H1 (cell line): ENCODE measurements around the gene UBR3. TPM values are rescaled to one million over a fixed set of nuclear protein-coding genes. Genes with fewer than 3 reads are reported as not detected.

Source experiments
- CTCF ChIA-PET: fragments of 300-600 bp; sonication (Branson Sonifier 250); formaldehyde crosslinking; loops from one replicate; lab custom pipeline; 2021; ENCODE audit not compliant: partially characterized antibody; lab: Charles Lee
- POLR2A ChIA-PET: fragments of 300-600 bp; sonication (Branson Sonifier 250); formaldehyde crosslinking; loops from one replicate; lab custom pipeline; 2021; ENCODE audit warnings: inconsistent platforms; ENCODE audit not compliant: partially characterized antibody; lab: Charles Lee
- DNase-seq, 2 experiments: peaks; one replicate each; pipeline versions ENCODE4 v3.0.0 to v3.0.0-alpha.2; 2010 to 2022; ENCODE audit warnings: low spot score in 2 of 2, low read depth in 1 of 2, mixed read lengths in 1 of 2
- FAIRE-seq: peaks from 2 replicates; lab custom pipeline; 2011; peaks lifted over from hg19 to GRCh38; lab: Jason Lieb, UNC
- H2AFZ ChIP-seq: 2 replicates; pipeline ENCODE4 v1.8.1; 2012; ENCODE audit warnings: low read length, inconsistent platforms
- H2AK5ac ChIP-seq: 2 replicates; pipeline ENCODE4 v1.6.1; 2013; ENCODE audit warnings: low read depth, low read length
- H2BK120ac ChIP-seq: replicated peaks from 2 replicates; pipeline ENCODE3; 2013; ENCODE audit warnings: low read depth, low read length, inconsistent platforms
- H2BK12ac ChIP-seq: 2 replicates; pipeline ENCODE4 v1.6.1; 2013; ENCODE audit warnings: low read depth, low read length
- H2BK15ac ChIP-seq: 2 replicates; pipeline ENCODE4 v1.6.1; 2013; ENCODE audit warnings: low read length
- H2BK20ac ChIP-seq: 2 replicates; pipeline ENCODE4 v1.6.1; 2013; ENCODE audit warnings: low read length
- H2BK5ac ChIP-seq: 2 replicates; pipeline ENCODE4 v1.6.1; 2013; ENCODE audit warnings: low read depth, low read length
- H3K14ac ChIP-seq: 2 replicates; pipeline ENCODE4 v1.6.1; 2013; ENCODE audit warnings: inconsistent platforms; ENCODE audit not compliant: insufficient read length
- H3K18ac ChIP-seq: 2 replicates; pipeline ENCODE4 v1.6.1; 2013; ENCODE audit warnings: low read length; ENCODE audit errors: extremely low read depth
- H3K23ac ChIP-seq: 2 replicates; pipeline ENCODE4 v1.6.1; 2013; ENCODE audit warnings: inconsistent platforms; ENCODE audit not compliant: insufficient read length
- H3K23me2 ChIP-seq: 2 replicates; pipeline ENCODE4 v1.6.1; 2013; ENCODE audit warnings: low read depth, low read length
- H3K27ac ChIP-seq: 2 replicates; pipeline ENCODE4 v1.6.1; 2011; ENCODE audit warnings: low read depth, low read length, inconsistent platforms
- H3K27me3 ChIP-seq, 4 experiments: replicated peaks in 1 of 4; 1 replicate in 1 of 4; 2 replicates in 3 of 4; pipeline versions ENCODE4 v1.6.1 to v1.8.1; 2011 to 2013; ENCODE audit warnings: low read length in 3 of 4, mild to moderate bottlenecking in 3 of 4, inconsistent platforms in 2 of 4, mixed read lengths in 2 of 4, moderate library complexity in 1 of 4; ENCODE audit not compliant: control insufficient read depth in 3 of 4, insufficient read depth in 3 of 4; ENCODE audit errors: extremely low read depth in 1 of 4
- H3K36me3 ChIP-seq, 4 experiments: 2 replicates each; pipeline versions ENCODE4 v1.6.1 to v1.8.1; 2011 to 2013; ENCODE audit warnings: mild to moderate bottlenecking in 4 of 4, low read length in 3 of 4, moderate library complexity in 2 of 4, control low read depth in 1 of 4, inconsistent platforms in 1 of 4; ENCODE audit not compliant: insufficient read depth in 4 of 4, control insufficient read depth in 2 of 4
- H3K4ac ChIP-seq: replicated peaks from 2 replicates; pipeline ENCODE3; 2013; ENCODE audit warnings: low read length, low read depth, mixed read lengths, inconsistent platforms; ENCODE audit not compliant: insufficient read length
- H3K4me1 ChIP-seq, 4 experiments: replicated peaks in 1 of 4; 1 replicate in 1 of 4; 2 replicates in 3 of 4; pipeline versions ENCODE4 v1.6.1 to v1.8.1; 2011 to 2013; ENCODE audit warnings: low read length in 3 of 4, inconsistent platforms in 2 of 4, mixed read lengths in 1 of 4; ENCODE audit not compliant: insufficient read depth in 4 of 4, control insufficient read depth in 3 of 4
- H3K4me2 ChIP-seq, 2 experiments: 2 replicates each; pipeline versions ENCODE4 v1.6.1 to v1.8.1; 2011 to 2013; ENCODE audit warnings: low read depth in 2 of 2, low read length in 2 of 2, control low read depth in 1 of 2, inconsistent platforms in 1 of 2, mild to moderate bottlenecking in 1 of 2; ENCODE audit not compliant: insufficient read depth in 1 of 2
- H3K4me3 ChIP-seq, 4 experiments: fragments of 200-600, 300-600 bp in 1 of 4; sonication (generic), shearing (Covaris generic), sonication (Bioruptor Twin) in 1 of 4; 2 replicates each; pipeline versions ENCODE4 v1.5.1 to v1.8.1; 2011 to 2016; ENCODE audit warnings: low read length in 4 of 4, low read depth in 3 of 4, control low read depth in 2 of 4, inconsistent platforms in 2 of 4, mild to moderate bottlenecking in 2 of 4, mixed read lengths in 1 of 4, moderate library complexity in 1 of 4; ENCODE audit not compliant: insufficient read depth in 2 of 4; ENCODE audit errors: extremely low read depth in 1 of 4
- H3K56ac ChIP-seq: replicated peaks from 2 replicates; pipeline ENCODE3; 2013; ENCODE audit warnings: low read depth, mild to moderate bottlenecking, mixed read lengths, low read length, inconsistent platforms; ENCODE audit not compliant: insufficient read length
- H3K79me1 ChIP-seq: 2 replicates; pipeline ENCODE4 v1.6.1; 2013; ENCODE audit warnings: low read depth, low read length, control low read depth
- H3K79me2 ChIP-seq, 2 experiments: 2 replicates each; pipeline versions ENCODE4 v1.6.1 to v1.8.1; 2012 to 2013; ENCODE audit warnings: low read length in 2 of 2, mild to moderate bottlenecking in 2 of 2, inconsistent platforms in 1 of 2; ENCODE audit not compliant: insufficient read depth in 2 of 2, control insufficient read depth in 1 of 2
- H3K9ac ChIP-seq, 4 experiments: replicated peaks in 1 of 4; 1 replicate in 1 of 4; 2 replicates in 3 of 4; pipeline versions ENCODE4 v1.6.1 to v1.8.1; 2011 to 2013; ENCODE audit warnings: low read depth in 3 of 4, low read length in 3 of 4, control low read depth in 2 of 4, mild to moderate bottlenecking in 2 of 4, moderate library complexity in 2 of 4, inconsistent platforms in 1 of 4; ENCODE audit errors: extremely low read depth in 1 of 4
- H3K9me3 ChIP-seq, 2 experiments: 2 replicates each; pipeline versions ENCODE4 v1.6.1 to v1.8.1; 2012 to 2013; ENCODE audit warnings: mild to moderate bottlenecking in 2 of 2, moderate library complexity in 2 of 2, control low read depth in 1 of 2, inconsistent platforms in 1 of 2, low read depth in 1 of 2, low read length in 1 of 2, mixed read lengths in 1 of 2; ENCODE audit not compliant: insufficient read depth in 2 of 2
- H4K20me1 ChIP-seq, 2 experiments: replicated peaks in 1 of 2; 2 replicates each; pipeline versions ENCODE3 to v1.8.1; 2011 to 2013; ENCODE audit warnings: inconsistent platforms in 2 of 2, low read length in 2 of 2, mild to moderate bottlenecking in 1 of 2; ENCODE audit not compliant: insufficient read depth in 2 of 2, control insufficient read depth in 1 of 2
- H4K5ac ChIP-seq: 2 replicates; pipeline ENCODE4 v1.6.1; 2013; ENCODE audit warnings: low read length, low read depth, mixed read lengths, inconsistent platforms; ENCODE audit not compliant: insufficient read length
- H4K8ac ChIP-seq: 2 replicates; pipeline ENCODE4 v1.8.0; 2013; ENCODE audit warnings: mild to moderate bottlenecking, moderate library complexity, low read length, inconsistent platforms; ENCODE audit not compliant: insufficient read depth; ENCODE audit errors: extremely low read depth
- H4K91ac ChIP-seq: replicated peaks from 2 replicates; pipeline ENCODE3; 2013; ENCODE audit warnings: low read length, mixed read lengths, inconsistent platforms; ENCODE audit not compliant: insufficient read length
- CEBPB ChIP-seq: IDR thresholded peaks from 2 replicates; pipeline ENCODE4 v1.6.1; 2012; ENCODE audit warnings: low read depth, low read length
- FOSL1 ChIP-seq: IDR thresholded peaks from 2 replicates; pipeline ENCODE4 v1.6.1; 2011; ENCODE audit warnings: mild to moderate bottlenecking, low read depth, low read length, moderate library complexity; ENCODE audit not compliant: insufficient read depth
- KDM1A ChIP-seq: fragments of 200-600, 300-600 bp; sonication (generic); IDR thresholded peaks from 2 replicates; pipeline ENCODE4 v1.7.1; 2016; ENCODE audit warnings: mild to moderate bottlenecking, low read length, borderline replicate concordance
- NANOG ChIP-seq: IDR thresholded peaks from 2 replicates; pipeline ENCODE4 v1.6.1; 2011; ENCODE audit warnings: low read length, low read depth, mild to moderate bottlenecking, inconsistent platforms; ENCODE audit not compliant: insufficient read depth, poor library complexity, severe bottlenecking
- PHF8 ChIP-seq: fragments of 200-600 bp; sonication (generic); conservative IDR thresholded peaks from 2 replicates; pipeline ENCODE4 v1.7.1; 2012; ENCODE audit warnings: low read depth, mild to moderate bottlenecking, inconsistent platforms, low read length, moderate library complexity
- POU5F1 ChIP-seq: IDR thresholded peaks from 2 replicates; pipeline ENCODE4 v1.6.1; 2011; ENCODE audit warnings: low read depth, mild to moderate bottlenecking, low read length, moderate library complexity
- RNF2 ChIP-seq: fragments of 200-900, 300-1000 bp; sonication (generic); IDR thresholded peaks from 2 replicates; pipeline ENCODE4 v1.7.1; 2016; ENCODE audit warnings: borderline replicate concordance, low read depth, mild to moderate bottlenecking, antibody characterized with exemption, low read length; ENCODE audit not compliant: poor library complexity, severe bottlenecking; ENCODE audit errors: missing control alignments
- SAP30 ChIP-seq: fragments of 300-600 bp; sonication (generic); IDR thresholded peaks from 2 replicates; pipeline ENCODE4 v1.7.1; 2012; ENCODE audit warnings: low read length, moderate library complexity, mild to moderate bottlenecking, inconsistent platforms; ENCODE audit not compliant: insufficient read depth, insufficient replicate concordance
- SP4 ChIP-seq: IDR thresholded peaks from 2 replicates; pipeline ENCODE4 v1.6.1; 2012; ENCODE audit warnings: low read length, inconsistent platforms
- TBP ChIP-seq: IDR thresholded peaks from 2 replicates; pipeline ENCODE4 v1.6.1; 2011; ENCODE audit warnings: low read depth, low read length, improper control_type of control experiment
- TCF12 ChIP-seq: IDR thresholded peaks from 2 replicates; pipeline ENCODE4 v1.6.1; 2011; ENCODE audit warnings: low read depth, mild to moderate bottlenecking, low read length
- YY1 ChIP-seq: IDR thresholded peaks from 2 replicates; pipeline ENCODE4 v1.6.1; 2011; ENCODE audit warnings: low read depth, mild to moderate bottlenecking, low read length
- polyA plus RNA-seq, 7 experiments: library from polyadenylated mRNA; depleted of rRNA in 3 of 7; stranded (reverse) in 5 of 7; unstranded in 2 of 7; fragments of >200 nt in 5 of 7; fragments of 200-250 nt in 2 of 7; gene quantifications; 1 replicate in 5 of 7; 2 replicates in 1 of 7; 4 replicates in 1 of 7; pipeline versions ENCODE4 v1.2.1 to v1.2.3, GENCODE V29; 2011 to 2013; ENCODE audit warnings: missing spikeins in 2 of 7, mixed read lengths in 2 of 7
- total RNA-seq: library from RNA; stranded (reverse); fragmentation: NEBNext Ultra II Directional; extraction: Animal tissue kit (Norgen Biotek cat#: 25700); gene quantifications from 2 replicates; pipeline ENCODE4 v1.2.1, GENCODE V29; 2021
- TF ChIP-seq, protein P1 (sequence below): IDR thresholded peaks from 2 replicates; pipeline ENCODE4 v1.6.1; 2011; ENCODE audit warnings: low read length, improper control_type of control experiment
- TF ChIP-seq, protein P2 (sequence below): IDR thresholded peaks from 2 replicates; pipeline ENCODE4 v1.6.1; 2012; ENCODE audit warnings: inconsistent platforms

Gene UBR3
- total and polyA plus RNA-seq, 2 of the 8 experiments (the other 6 are each of a cell fraction or from before 2014, with no cell fraction given), result 3.7 to 17.7 TPM

GRCh38 chr2:169897834-169898233 lies 70.6 kb downstream of the UBR3 start:
- no peak overlapping the region for H3K9ac ChIP-seq
- FAIRE-seq (no peak), DNase-seq (no peak)
- H3K79me1 ChIP-seq, result no peaks in the 10 kb centered on the region
- no peak overlapping the region for H3K14ac ChIP-seq
- no peak overlapping the region for H4K5ac ChIP-seq
- no peaks in the 10 kb centered on the region for H3K4me1 ChIP-seq
- H3K9me3 ChIP-seq, result no peaks in the 10 kb centered on the region
- no peak overlapping the region for H3K23ac ChIP-seq
- no peak overlapping the region for H2BK20ac ChIP-seq
- no peak overlapping the region for H4K91ac ChIP-seq
- H3K4me2 ChIP-seq, result no peak overlapping the region
- H4K20me1 ChIP-seq, result no peaks in the 10 kb centered on the region
- CTCF ChIA-PET, result interaction anchor here (0.6 to 1.2 kb wide), 2 partner anchors 32 to 530 kb away, joined by 4 to 7 read pairs; no protein-coding TSS in a partner anchor
- H3K79me2 ChIP-seq, result no peaks in the 10 kb centered on the region
- H2BK12ac ChIP-seq, result no peak overlapping the region
- no peak overlapping the region for H2BK15ac ChIP-seq
- H3K4ac ChIP-seq, result no peak overlapping the region
- H3K4me3 ChIP-seq, result no peak overlapping the region
- H2AFZ ChIP-seq, result no peak overlapping the region
- H3K27me3 ChIP-seq, result no peaks in the 10 kb centered on the region
- no peak overlapping the region for H3K56ac ChIP-seq
- no peaks in the 10 kb centered on the region for H3K23me2 ChIP-seq
- no peak overlapping the region for H2AK5ac ChIP-seq
- H4K8ac ChIP-seq, result no peak overlapping the region
- H2BK5ac ChIP-seq, result no peak overlapping the region
- H2BK120ac ChIP-seq, result no peak overlapping the region
- POLR2A ChIA-PET, result no interaction called here
- no peak overlapping the region for H3K18ac ChIP-seq
- H3K27ac ChIP-seq, result no peak overlapping the region
- no peaks in the 10 kb centered on the region; a peak in 1 of 8 replicates for H3K36me3 ChIP-seq
- no peak for TF ChIP-seq TCF12
- no peak for TF ChIP-seq RNF2
- TF ChIP-seq YY1, result no peak
- TF ChIP-seq SP4, result no peak
- TF ChIP-seq, protein P1, sequence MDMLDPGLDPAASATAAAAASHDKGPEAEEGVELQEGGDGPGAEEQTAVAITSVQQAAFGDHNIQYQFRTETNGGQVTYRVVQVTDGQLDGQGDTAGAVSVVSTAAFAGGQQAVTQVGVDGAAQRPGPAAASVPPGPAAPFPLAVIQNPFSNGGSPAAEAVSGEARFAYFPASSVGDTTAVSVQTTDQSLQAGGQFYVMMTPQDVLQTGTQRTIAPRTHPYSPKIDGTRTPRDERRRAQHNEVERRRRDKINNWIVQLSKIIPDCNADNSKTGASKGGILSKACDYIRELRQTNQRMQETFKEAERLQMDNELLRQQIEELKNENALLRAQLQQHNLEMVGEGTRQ, result no peak
- TF ChIP-seq CEBPB, result no peak
- no peak for TF ChIP-seq KDM1A
- TF ChIP-seq POU5F1, result no peak
- TF ChIP-seq PHF8, result no peak
- no peak for TF ChIP-seq FOSL1
- no peak for TF ChIP-seq TBP
- no peak for TF ChIP-seq NANOG
- TF ChIP-seq, protein P2, sequence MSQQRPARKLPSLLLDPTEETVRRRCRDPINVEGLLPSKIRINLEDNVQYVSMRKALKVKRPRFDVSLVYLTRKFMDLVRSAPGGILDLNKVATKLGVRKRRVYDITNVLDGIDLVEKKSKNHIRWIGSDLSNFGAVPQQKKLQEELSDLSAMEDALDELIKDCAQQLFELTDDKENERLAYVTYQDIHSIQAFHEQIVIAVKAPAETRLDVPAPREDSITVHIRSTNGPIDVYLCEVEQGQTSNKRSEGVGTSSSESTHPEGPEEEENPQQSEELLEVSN, result no peak
- TF ChIP-seq SAP30, result no peak
